ENCODE measurements around the gene SLC28A3. TPM values are rescaled to one million over a fixed set of nuclear protein-coding genes. Genes with fewer than 3 reads are reported as not detected.

SLC28A3 gene
- total and polyA plus RNA-seq, 2 of the 8 experiments (the other 6 are each of a cell fraction or from before 2014, with no cell fraction given) = 0.02 TPM; not detected in 1

GRCh38 chr9:84340535-84340934, at the start of gene SLC28A3 (continued):
- TF ChIP-seq CHD7 (IDR thresholded peaks at IDR 0.05; ENCODE audit: insufficient replicate concordance, low read length) (no peak), YY1 (IDR thresholded peaks at IDR 0.05; ENCODE audit: low read depth, low read length) (no peak), NANOG (IDR thresholded peaks at IDR 0.05; ENCODE audit: insufficient read depth, low read depth, low read length, poor library complexity, severe bottlenecking) (no peak), EP300 (IDR thresholded peaks at IDR 0.05; ENCODE audit: borderline replicate concordance in 1 of 2, low read depth in 2 of 2, low read length in 2 of 2) (no peak), EZH2 (IDR thresholded peaks at IDR 0.05; ENCODE audit: low read depth, low read length, severe bottlenecking) (no peak), GTF2F1 (IDR thresholded peaks at IDR 0.05; ENCODE audit: borderline replicate concordance, low read depth, low read length) (no peak), MAFK (IDR thresholded peaks at IDR 0.05; ENCODE audit: low read depth, low read length) (no peak), SP4 (IDR thresholded peaks at IDR 0.05; ENCODE audit: low read length) (no peak)
